A549 (cell line): Measurements from ENCODE around the gene RAET1E.

Source experiments
- E2F6 ChIP-seq: IDR thresholded peaks from 2 replicates; pipeline ENCODE4 v1.6.1; 2012; ENCODE audit warnings: low read depth, borderline replicate concordance
- POLR2A ChIP-seq: IDR thresholded peaks from 2 replicates; pipeline ENCODE4 v1.6.1; 2012; ENCODE audit warnings: mild to moderate bottlenecking, low read length
- ZFP36 ChIP-seq: fragments of 450-650 bp; IDR thresholded peaks from 2 replicates; pipeline ENCODE4 v1.6.1; 2014; ENCODE audit warnings: borderline replicate concordance; ENCODE audit not compliant: partially characterized antibody
- TF ChIP-seq, protein P1 (sequence below): fragments of >200 bp; sonication (Bioruptor Twin); formaldehyde crosslinking; IDR thresholded peaks from 3 replicates; pipeline ENCODE4 v1.5.1; 2016

DNA sequence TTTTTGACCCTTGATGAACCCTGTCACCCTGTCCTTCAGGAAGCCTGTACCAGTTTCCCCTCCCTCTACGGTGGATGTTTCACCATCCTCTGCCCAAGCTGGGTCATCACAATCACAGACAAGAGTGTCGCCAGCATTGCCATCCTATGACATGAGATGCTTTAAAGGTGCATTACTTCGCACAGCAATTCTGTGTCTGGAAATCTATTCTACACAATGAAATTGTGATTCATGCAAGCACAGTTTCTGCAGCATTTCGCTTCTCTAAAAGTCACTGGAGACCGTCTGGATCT is 41.4 kb upstream of the RAET1E start:
- TF ChIP-seq, protein P1, sequence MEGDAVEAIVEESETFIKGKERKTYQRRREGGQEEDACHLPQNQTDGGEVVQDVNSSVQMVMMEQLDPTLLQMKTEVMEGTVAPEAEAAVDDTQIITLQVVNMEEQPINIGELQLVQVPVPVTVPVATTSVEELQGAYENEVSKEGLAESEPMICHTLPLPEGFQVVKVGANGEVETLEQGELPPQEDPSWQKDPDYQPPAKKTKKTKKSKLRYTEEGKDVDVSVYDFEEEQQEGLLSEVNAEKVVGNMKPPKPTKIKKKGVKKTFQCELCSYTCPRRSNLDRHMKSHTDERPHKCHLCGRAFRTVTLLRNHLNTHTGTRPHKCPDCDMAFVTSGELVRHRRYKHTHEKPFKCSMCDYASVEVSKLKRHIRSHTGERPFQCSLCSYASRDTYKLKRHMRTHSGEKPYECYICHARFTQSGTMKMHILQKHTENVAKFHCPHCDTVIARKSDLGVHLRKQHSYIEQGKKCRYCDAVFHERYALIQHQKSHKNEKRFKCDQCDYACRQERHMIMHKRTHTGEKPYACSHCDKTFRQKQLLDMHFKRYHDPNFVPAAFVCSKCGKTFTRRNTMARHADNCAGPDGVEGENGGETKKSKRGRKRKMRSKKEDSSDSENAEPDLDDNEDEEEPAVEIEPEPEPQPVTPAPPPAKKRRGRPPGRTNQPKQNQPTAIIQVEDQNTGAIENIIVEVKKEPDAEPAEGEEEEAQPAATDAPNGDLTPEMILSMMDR = no peak
- TF ChIP-seq POLR2A (no peak), ZFP36 (no peak), E2F6 (no peak)
